Smooth muscle cell of the brain vasculature (primary cell): ENCODE results near the gene EPHB2.
A peak's percentile ranks its signal among the peaks of the same experiment; 100 is the strongest.
"Not testable (repeated sequence)": the region's sequence is repeated elsewhere in the genome, so short reads cannot be mapped to it uniquely, and the experiment has no call there.

Experiments used
- DNase-seq: peaks from one replicate; pipeline ENCODE4 v3.0.0-alpha.2; 2012; ENCODE audit warnings: low read depth, low spot score

The EPHB2 gene

DNA sequence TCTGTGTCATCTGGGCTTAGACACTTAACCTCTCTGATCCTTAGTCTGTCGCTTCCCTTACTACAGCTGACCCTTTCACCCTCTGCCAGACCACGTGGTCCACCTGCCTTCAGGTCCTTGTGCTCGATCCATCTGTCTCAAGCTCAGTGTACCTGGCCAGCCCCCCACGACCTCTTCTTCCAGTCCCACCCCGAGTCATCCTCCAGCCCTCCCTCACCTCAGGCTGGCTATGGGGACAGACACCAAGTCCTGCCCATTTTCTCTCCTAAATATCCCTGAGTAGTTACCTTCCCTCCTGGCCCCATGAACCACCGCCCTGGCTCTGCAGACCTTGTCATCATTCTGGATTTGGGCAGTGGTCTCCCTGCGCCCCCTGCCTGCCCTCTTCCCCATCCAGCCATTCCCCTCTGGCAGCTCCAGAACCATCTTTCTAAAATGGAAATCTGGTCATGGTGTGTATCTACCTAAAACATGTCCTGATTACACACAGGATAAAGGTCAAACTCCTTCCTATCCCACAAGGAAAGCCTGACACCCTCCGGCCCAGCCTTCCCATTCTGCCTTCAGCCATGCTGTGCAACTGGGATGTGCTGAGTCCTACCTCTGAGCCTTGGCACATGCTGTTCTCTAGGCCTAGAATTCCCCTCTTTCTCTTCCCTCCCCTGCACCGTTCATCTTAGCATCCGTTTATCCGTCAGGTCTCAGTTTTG lies 107.6 kb downstream of the EPHB2 start:
- no peak for DNase-seq

DNA sequence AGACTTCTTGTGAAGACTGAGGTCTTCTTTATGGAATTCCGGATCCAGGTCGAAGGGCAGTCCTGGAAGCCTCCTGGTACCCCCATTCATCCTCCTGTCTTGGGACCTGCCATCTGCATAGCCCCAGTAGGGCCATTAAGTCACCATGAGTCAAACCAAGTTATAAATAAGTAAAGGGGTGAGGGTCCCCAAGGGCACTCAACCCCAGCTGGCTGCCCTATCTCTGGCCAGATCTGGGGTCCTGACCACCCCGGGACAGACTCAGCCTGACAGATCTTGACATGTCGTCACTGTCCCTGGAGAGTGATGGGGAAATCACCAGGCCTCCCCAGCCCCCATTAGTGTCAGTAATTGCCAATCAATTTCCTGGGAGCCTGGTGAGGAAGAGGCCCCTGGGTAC lies 108.7 kb downstream of the EPHB2 start:
- DNase-seq, result no peak

DNA sequence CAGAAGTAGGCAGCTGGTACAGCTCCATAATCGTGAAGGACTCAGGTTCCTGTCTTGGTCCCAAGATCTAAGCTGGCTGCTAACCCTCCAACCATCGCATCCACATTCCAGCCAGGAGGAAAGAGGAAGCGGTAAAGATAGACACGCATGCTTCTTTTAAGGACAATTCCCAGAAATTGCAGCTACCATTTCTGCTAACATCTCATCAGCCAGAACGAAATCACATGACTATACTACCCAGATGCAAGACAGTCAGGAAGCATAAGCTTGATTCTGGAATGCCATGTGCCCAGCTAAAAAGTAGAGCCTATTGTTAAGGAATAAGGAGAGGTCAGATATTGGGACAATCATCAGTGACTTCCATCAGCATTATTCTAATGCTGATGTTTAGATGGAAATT lies 110.4 kb downstream of the EPHB2 start:
- DNase-seq, result no peak

DNA sequence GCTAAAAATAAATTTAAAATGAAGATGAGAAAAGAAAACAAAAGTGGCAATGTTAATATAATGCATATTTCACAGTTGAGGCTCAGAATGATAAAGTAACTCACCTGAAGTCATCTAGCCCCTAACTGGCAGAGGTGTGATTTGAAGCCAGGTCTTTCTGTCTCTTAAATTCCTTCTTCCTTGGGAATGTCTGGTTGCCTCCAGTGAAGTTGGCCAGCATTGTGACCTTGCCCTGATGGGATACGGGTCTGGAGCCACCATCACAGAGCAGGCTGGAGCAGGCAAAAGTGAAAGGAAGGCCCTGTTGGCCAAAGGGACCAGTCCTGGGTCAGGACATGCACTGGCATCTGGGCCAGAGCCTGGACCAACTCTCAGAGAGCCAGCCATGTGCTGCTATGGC lies 111.7 kb downstream of the EPHB2 start:
- DNase-seq, result no peak

DNA sequence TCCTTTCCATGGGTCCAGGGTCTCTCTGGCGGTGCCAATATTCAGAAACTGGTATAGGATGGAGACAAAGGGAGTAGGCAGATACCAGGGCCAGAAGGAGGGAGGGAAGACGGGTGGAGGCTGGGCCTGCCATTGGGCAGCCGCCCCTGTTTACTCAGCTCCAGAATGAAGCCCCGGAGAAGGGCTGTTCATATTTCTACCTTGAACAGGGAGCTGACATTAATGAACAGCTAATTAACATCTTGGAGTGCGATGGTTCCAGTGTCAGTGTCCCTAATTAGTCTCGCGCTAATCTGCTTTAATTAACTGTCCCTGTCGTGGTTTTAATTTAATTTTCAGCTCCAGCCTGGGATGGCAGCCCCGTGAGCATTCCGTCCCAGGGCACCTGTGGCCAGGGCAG lies 113.8 kb downstream of the EPHB2 start:
- no peak for DNase-seq

DNA sequence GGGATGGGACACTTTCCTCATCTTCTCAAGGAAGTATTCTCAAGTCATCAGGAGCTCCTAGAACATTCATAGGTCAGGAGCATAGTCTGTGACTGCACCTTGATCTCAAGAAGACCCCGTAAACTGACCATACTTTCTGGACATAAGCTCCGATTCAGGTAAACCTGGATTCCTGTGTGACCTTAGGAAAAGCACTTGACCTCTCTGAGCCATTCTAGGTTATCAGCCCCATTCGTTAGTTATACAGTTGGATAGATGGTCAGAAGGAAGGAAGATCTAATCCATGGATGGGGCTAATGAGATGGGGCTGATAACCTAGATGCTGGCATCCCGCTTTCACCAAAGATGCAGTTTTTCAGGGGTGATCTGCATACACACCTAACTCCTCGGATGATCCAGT lies 114.3 kb downstream of the EPHB2 start:
- DNase-seq, result no peak

DNA sequence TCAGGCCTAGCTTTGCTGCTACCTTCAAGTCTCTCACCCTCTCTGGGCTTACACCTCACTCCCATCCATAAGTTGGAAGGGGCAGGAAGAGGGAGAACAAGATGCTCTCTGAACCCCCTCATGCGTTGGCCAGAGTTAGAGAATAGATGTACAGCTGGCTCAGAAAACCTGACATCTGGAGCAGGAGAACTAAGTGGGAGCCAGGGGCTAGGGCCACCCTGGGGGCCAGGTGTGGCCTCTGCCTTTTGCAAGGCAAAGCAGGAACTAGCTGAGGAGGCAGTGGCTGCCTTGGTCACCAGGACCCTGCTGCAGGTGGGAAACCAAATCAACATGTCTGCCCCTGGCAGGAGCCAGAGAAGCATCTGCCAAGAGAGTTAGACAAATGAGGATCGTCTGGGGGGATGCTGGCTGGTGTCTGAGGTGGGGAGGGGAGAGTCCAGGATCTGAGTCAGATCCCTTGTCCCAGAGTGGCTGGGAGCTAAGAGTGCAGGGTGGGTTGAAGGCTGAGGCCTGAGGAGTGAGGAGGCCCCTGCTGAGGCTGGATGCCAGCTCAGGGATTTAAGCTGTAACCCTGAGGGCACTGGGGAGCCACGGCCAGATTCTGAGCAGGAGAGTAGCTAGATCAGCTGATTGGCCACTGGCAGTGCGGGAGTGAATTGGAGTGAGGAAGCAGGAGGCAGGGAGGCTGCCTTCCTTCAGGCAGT lies 115.0 kb downstream of the EPHB2 start:
- no peak for DNase-seq

DNA sequence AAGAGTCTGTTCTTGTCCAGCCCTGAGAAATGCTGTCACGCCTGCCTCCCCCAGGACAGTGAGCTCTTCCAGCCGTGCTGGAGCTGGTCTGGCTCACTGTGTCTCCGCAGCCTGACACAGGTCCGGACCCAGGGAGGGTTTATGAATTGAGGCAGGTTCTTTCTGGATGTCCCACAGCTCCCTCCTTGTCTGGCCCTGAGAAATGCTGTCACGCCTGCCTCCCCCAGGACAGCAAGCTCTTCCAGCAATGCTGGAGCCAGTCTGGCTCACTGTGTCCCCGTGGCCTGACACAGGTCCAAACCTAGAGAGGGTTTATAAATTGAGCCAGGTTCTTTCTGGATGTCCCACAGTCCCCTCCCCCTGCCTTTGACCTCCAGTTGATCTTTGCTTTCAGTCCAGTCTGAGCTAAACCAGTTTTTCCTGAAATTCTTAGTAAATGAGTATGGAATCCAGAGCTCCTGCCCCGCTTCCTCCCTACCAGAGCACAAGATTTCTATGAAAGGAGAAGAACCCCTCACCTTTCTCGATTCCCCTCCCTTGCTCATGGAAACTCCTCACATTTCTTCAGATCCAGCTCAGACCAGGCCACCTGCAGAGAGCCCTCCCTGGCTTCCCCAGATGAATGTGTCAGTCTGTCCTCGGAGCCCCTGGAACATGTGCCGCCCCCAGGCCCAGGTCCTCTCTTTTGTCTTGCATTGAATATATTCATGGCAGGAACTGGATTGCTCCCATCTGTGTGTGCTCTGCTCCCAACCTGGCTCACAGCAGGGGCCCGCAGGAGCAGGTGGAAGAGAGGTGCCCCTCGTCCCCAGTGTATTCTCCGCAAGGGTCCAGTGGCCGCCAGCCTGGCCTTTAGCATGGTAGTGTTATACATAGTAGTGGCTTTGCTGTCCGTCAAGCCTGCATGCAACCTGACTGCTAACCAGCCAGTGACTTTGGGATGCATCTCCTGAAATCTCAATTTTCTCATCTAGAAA lies 116.3 kb downstream of the EPHB2 start:
- DNase-seq, result no peak

DNA sequence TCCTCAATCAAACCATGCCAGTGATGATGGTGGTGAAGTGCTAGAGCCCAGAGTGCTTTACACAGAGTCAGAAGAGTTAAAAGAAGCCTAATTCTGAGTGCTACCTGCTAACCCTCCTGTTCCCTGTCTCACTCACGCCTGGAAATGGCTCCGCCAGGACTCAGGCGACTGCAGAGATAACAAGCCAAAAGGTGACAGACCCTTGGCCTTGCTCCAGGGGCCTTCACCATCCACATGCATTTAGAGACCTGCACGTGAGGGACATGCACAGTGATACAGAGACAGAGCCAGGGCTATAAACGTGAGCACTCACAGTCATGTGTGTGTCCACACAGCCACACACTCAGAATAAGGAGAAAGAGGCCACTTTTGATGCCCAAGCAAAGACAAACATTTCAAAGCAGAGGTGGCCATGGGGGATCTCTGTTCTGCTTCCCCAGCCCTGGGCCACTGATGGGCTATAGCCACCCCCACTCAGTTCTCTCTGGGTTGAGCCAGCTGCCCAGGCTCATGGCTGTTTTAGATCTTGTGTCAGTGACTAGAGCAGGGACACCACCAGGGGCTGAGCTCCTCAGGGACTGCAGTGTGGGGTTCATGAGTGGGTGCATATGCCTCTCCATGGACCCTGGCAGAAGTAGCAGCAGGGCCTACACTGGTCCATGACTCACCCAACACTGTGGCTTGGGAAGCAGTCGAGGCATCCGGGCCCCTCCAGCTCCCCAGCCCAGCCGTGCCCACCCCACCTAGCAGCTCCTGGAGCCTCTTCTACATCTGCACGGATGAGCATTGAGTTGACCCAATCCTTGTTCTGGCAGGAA lies 117.2 kb downstream of the EPHB2 start:
- no peak for DNase-seq

DNA sequence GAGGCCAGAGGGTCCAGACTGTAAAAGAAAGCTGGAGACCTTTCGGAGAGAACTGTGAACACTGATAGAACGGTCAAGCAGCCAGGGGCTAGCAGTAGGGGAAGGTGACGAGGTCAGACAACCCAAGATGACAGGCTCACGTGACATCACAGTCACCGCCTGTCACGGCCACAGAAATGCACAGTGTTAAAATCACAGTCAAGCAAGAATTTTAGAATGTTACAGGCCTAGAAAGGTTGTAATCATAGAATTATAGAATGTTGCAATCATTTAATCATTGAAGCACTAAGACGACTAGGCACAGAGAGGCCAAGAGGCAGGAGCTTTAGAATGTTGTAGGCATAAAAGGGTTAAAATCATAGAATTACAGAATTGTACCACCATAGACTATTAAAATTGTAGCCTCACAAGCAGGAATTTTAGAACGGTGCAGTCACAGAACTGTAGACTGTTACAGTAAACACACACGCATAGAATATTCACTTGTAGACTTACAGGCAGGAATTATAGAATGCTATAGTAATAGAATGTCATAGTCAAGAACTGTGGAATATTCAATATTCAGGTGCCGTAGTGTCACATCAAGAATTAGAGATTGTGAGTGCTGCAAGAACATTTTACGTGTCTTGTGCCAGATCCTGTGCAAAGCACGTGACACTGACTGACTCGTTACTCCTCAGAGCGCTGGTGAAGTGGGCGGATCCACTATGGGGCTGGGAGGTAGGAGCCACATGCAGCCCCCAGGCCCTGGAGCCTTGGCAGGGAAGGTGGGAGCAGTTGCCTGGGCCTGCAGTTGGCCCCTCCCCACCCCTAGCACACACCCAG lies 118.1 kb downstream of the EPHB2 start:
- no peak for DNase-seq

DNA sequence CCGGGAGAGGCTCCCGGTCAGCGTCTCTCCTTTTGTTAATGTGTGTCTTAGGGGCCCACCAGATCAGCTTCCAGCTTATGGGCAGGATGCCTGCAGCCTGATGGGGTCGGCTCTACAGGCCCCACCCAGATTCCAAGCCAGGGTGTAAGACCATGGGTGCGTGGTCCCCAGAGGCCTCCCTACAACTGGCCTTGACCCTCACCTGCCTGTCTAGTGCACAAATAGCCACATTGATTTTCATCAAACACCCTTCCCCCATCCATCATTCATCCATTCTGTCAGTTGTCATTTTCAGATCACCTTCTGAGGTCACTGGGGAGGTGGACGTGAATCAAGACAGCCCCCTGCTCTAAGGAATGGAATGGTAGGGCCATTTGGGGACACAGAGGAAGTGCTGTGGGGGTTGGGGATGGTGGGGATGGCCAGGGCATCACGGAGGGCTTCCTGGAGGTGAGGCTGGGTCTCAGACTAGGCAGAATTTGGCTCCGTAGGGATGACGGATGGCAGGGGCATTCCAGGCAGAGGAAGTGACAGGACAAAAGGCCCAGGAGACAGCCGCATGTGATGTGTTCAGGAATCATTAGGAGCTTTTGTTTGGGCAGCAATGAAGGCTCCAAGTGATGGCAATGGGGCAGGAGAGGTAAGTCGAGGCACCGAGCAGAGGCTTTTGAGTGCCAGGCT lies 118.8 kb downstream of the EPHB2 start:
- no peak for DNase-seq

DNA sequence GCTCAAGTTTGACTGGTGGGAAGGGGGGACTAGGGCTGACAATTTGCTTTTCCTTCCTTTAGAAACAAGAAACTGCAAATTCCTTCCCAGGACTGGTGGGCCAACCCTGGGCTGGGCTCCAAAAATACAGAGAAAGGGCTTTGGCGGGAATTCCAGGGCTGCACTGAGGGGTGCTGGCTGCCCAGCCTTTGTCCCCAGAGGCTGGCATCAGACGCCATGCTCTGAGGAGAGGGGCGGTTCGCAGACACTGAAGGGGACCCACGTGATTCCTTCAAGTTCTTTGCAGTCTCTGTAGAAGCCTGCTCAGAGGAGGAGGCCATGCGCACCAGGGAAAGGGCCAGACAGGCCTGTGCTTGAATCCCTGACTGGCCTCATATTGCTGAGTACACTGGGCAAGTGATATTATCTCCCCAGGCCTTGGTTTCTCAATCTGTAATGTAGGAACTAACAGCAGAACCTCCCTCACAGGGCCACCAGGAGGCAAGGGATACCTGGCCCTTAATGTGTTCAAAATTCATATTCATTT lies 119.5 kb downstream of the EPHB2 start:
- DNase-seq, result no peak

DNA sequence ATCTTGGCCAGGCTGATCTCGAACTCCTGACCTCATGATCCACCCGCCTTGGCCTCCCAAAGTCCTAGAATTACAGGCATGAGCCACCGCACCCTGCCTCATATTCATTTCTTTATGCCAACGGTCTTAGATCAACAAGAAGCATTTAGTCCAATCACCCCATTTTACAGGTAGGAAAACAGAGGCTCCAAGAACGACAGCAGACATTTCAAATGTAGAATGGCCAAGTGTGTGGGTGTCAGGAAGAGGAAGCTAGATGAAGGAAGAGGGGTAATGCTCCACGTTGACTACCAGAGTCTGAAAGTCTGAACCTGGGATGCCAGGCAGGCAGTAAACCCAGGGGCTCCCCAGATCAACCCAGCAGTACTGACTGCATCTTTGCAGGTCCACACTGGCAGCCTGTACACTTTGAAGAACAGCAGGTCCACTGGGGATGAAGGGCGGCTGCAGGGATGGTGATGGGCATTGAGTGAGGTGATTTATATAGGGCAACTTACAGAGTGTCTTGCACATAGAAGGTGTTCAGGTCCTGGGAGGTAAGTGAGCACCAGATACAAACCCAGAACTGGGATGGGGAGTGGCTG lies 120.2 kb downstream of the EPHB2 start:
- DNase-seq, result no peak

DNA sequence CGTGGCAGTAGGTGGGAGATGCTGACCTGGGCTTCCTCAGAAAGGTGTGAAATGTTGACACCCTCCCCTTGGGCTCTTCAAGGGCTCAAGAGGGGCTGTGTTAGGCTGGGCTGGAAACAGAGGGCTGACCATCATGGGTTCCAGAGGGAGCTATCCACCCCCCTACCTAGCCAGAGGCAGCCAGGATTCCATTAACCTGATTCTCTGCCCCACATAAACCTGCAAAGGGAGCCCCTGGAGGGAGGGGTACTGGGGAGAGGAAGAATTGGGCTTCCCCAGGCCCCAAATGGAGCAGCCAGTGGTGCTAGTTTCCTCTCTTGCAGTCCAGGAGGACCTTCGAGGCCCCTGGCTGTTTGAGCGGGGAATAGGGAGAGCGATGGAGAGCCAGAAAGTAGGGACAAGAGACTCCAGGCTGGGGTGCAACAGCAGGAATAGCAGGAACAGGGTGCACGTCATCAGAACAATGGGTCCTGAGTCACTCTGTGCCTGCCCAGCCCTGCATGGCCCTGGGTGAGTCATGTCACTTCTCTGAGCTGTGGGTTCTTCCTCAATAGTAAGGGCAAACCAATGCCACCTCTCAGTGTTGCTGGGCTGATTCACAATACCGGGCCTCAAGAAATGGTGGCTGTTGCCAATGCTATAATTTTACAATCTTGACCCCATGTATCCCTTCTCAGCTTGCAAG lies 121.2 kb downstream of the EPHB2 start:
- DNase-seq, result peak; percentile 24

DNA sequence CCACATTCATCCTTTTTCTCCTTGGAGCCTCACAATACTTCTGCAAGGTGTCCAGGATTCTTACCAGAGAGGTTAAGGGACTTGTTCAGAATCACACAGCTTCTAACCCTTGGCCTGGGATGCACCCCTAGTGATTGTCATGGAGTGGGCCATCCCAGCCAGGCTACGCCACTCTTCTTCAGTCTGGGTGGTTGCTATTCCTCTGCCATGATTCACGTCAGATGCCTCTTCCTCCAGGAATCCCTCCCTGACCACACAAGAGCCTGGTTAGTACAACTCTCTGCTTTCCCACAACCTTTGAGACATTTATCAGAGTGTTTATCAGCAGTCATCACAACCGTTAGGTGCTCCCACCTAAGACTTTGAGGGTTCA lies 121.8 kb downstream of the EPHB2 start:
- no peak for DNase-seq

DNA sequence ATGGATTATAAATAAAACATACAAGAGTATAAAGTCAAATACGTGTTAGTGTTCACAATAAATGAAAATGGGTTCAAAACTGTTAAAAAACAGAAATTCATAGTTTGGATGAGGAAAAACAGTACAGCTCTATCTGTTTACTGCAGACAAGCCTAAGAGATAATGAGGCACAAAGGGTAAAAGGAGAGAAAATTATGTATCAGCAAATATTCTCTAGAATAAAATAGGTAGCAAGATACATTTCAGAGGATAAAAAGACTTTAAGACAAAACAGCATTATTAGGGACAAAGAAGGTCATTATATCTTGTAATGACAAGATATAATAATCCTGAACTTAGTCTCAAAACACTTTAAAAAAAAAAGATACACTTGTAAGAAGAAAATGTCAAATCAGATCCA lies 123.1 kb downstream of the EPHB2 start:
- no peak for DNase-seq

DNA sequence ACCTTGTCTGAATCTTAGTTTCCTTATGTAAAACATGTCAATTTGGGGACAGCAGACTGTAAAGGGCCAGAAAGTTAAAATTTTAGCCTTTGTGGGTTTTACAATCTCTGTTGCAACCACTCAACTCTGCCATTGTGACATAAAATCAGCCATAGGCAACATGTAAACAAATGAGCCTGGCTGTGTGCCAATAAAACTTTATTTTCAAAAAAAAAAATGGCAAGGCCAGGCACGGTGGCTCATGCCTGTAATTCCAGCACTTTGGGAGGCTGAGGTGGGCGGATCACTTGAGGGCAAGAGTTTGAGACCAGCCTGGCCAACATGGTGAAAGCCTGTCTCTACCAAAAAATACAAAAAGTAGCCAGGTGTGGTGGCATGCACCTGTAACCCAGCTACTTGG lies 123.8 kb downstream of the EPHB2 start:
- DNase-seq, result not testable (repeated sequence)

DNA sequence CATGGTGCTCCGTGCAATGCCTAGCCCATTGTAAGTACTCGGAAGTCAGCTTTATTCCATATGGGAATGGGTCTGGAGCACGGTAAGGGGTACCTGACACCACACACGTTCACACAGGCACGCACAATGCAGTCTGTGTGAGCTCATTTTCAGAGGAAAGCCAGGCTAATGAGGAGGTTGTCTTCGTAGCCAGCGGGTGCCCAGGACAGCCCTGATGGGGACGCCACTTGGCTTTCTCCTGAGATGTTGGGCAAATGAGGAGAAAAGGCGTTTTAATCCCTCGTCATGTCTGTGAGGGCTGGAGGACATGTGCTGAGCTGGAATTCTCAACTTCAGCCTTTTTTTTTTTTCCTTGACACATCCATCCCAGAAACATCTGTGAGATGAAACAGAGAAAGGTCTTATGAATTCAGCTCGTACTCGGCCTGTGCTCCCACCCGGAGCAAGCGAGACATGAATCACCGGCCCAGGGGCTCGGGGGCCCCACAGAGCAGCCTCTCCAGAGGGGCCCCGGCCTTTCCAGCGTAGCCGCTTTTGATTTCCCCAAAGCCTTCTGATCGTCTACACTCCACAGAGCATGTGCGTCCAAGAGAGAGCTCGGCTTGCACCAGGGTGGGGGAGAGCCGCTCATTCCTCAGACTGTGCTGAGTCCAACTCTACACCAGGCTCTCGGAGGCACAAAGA lies 125.1 kb downstream of the EPHB2 start:
- DNase-seq, result peak; percentile 12
